RWPE2 (cell line): Measurements from ENCODE around the gene MDM4.
"Not testable (repeated sequence)": the region's sequence is repeated elsewhere in the genome, so short reads cannot be mapped to it uniquely, and the experiment has no call there.

Source experiments
- ATAC-seq: fragments of 200-7000 bp; cut with Tn5 transposase; 3 replicates; pipeline ENCODE4 v1.9.1; 2021; ENCODE audit warnings: low read depth
- DNase-seq: peaks from one replicate; pipeline ENCODE4 v3.0.0-alpha.2; 2020; ENCODE audit warnings: low spot score
- H3K27ac ChIP-seq: fragments of 450-650 bp; 2 replicates; pipeline ENCODE4 v1.5.1; 2017; ENCODE audit warnings: mild to moderate bottlenecking; ENCODE audit not compliant: poor library complexity, severe bottlenecking
- H3K27me3 ChIP-seq: fragments of 250-450 bp; sonication (Bioruptor Pico); 2 replicates; pipeline ENCODE4 v1.5.1; 2021; ENCODE audit warnings: mild to moderate bottlenecking, moderate library complexity; ENCODE audit not compliant: insufficient read depth, poor library complexity, severe bottlenecking
- H3K36me3 ChIP-seq: fragments of 250-450 bp; sonication (Bioruptor Pico); 2 replicates; pipeline ENCODE4 v1.5.1; 2020; ENCODE audit warnings: low read depth, mild to moderate bottlenecking, moderate library complexity
- H3K4me1 ChIP-seq: fragments of 250-450 bp; sonication (Bioruptor Pico); 2 replicates; pipeline ENCODE4 v1.5.1; 2021; ENCODE audit warnings: mild to moderate bottlenecking, moderate library complexity; ENCODE audit not compliant: insufficient read depth, poor library complexity, severe bottlenecking
- H3K4me3 ChIP-seq: fragments of 250-450 bp; sonication (Bioruptor Pico); 2 replicates; pipeline ENCODE4 v1.5.1; 2021; ENCODE audit warnings: mild to moderate bottlenecking, moderate library complexity; ENCODE audit not compliant: severe bottlenecking
- H3K9me3 ChIP-seq: fragments of 250-450 bp; sonication (Bioruptor Pico); 2 replicates; pipeline ENCODE4 v1.5.1; 2021; ENCODE audit warnings: mild to moderate bottlenecking, moderate library complexity; ENCODE audit not compliant: severe bottlenecking
- TF ChIP-seq, protein P1 (sequence below): fragments of 450-650 bp; IDR thresholded peaks from one replicate; pipeline ENCODE4 v1.5.1; 2017; ENCODE audit warnings: mild to moderate bottlenecking, moderate library complexity; ENCODE audit not compliant: poor library complexity, severe bottlenecking

The MDM4 gene

DNA sequence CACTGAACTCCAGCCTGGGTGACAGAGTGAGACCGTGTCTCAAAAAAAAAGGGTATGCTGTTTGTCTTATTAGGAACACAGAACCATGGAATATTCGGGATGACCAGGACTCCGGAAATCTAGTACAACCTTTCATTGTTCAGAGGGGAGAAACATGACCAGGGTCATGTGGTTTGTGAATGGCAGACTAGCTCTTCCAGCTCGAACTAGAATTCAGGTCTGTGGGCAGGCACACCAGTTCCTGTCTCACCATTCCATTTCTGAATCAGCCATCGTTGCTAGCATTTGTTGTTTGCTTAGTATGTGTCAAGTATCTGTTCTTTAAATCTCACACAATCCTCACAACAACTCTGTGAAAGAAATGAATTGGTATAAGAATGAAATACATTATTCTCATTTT, 50.9 kb downstream of the MDM4 start:
- no peak for DNase-seq
- no peaks in the 10 kb centered on the region for H3K27me3 ChIP-seq
- H3K27ac ChIP-seq, result no peak overlapping the region
- no peaks in the 10 kb centered on the region for H3K36me3 ChIP-seq
- ATAC-seq, result no peak
- no peaks in the 10 kb centered on the region for H3K4me1 ChIP-seq
- TF ChIP-seq, protein P1, sequence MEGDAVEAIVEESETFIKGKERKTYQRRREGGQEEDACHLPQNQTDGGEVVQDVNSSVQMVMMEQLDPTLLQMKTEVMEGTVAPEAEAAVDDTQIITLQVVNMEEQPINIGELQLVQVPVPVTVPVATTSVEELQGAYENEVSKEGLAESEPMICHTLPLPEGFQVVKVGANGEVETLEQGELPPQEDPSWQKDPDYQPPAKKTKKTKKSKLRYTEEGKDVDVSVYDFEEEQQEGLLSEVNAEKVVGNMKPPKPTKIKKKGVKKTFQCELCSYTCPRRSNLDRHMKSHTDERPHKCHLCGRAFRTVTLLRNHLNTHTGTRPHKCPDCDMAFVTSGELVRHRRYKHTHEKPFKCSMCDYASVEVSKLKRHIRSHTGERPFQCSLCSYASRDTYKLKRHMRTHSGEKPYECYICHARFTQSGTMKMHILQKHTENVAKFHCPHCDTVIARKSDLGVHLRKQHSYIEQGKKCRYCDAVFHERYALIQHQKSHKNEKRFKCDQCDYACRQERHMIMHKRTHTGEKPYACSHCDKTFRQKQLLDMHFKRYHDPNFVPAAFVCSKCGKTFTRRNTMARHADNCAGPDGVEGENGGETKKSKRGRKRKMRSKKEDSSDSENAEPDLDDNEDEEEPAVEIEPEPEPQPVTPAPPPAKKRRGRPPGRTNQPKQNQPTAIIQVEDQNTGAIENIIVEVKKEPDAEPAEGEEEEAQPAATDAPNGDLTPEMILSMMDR, result no peak
- H3K4me3 ChIP-seq, result no peak overlapping the region
- peaks cover 4% of the 10 kb centered on the region for H3K9me3 ChIP-seq

DNA sequence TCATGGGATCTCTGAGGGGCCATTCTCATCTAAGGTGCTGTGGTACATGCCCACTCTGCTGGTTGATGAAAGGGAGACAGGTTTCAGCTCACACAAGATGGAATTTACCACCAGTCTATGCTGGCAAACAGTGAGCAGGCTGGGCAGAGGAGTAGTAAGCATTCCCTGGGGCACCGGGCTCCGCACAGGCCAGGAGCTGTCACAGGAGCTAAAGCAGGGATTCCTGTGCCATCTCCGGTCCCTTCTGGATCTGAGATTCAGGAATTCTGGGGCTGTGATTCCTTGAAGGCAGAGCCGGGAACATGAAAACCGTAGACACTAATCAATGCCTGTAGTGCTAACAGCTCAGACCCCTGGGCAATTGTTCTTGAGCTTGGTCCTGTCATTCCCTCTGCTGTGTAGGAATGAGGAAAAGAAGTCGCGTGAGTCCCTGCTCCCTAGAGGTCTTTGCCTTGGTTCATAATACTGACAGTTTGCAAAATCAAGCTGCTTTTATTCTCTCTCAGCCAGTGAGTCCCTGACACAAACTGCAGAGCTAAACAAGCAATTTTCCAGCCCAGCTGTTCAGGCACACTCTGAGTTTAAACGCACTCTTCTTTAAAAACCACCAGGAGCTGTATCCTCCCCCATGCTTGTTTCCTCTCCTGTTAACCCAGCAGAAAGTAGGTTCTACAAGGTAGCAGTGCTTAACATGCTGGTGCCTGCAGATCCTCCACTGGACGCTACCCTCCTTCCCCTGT, 52.5 kb downstream of the MDM4 start:
- Histone ChIP-seq H3K27ac (no peak overlapping the region), H3K9me3 (peaks cover 4% of the 10 kb centered on the region), H3K4me1 (peaks cover 5% of the 10 kb centered on the region), H3K36me3 (no peaks in the 10 kb centered on the region), H3K4me3 (no peak overlapping the region), H3K27me3 (no peaks in the 10 kb centered on the region)
- TF ChIP-seq, protein P1, result no peak
- no peak for ATAC-seq
- DNase-seq, result no peak

DNA sequence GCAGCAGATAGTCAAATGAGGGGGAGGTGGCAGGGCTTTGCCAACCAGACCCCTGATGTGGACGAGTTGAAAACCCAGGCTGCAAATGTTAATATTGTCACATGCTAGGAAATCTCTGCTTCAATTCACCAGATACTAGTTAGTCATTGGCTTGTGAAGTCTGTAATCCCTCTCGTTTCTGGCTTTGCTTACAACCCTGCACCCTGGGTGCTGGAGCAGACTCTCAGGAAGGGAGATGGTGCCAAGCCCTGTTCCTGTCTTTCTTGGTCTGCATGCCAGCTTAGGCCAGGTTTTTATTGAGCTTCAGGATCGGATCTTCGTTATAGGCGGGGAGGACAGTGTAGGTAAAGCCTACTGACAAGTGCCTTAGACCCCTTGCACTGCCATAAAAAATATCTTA, 53.3 kb downstream of the MDM4 start:
- Histone ChIP-seq H3K4me3 (no peak overlapping the region), H3K9me3 (peaks cover 4% of the 10 kb centered on the region), H3K27ac (no peak overlapping the region), H3K36me3 (no peaks in the 10 kb centered on the region), H3K27me3 (no peaks in the 10 kb centered on the region), H3K4me1 (peaks cover 7% of the 10 kb centered on the region)
- ATAC-seq (no peak), DNase-seq (no peak)
- TF ChIP-seq, protein P1, result no peak

DNA sequence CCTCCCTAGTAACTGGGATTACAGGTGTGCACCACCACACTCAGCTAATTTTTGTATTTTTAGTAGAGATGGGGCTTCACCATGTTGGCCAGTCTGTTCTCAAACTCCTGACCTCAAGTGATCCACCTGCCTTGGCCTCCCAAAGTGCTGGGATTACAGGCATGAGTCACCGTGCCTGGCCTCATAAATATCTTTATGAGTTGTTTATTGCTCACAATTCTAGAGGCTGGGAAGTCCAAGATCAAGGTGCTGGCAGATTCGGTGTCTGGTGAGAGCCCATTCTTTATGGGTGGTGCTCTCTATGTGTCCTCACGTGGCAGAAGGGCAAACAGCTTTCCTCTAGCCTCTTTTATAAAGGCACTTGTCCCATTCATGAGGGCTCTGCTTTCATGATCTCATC, 53.8 kb downstream of the MDM4 start:
- H3K4me1 ChIP-seq, H3K36me3 ChIP-seq, ATAC-seq, H3K4me3 ChIP-seq, H3K27me3 ChIP-seq, DNase-seq, H3K9me3 ChIP-seq, H3K27ac ChIP-seq: not testable (repeated sequence)

DNA sequence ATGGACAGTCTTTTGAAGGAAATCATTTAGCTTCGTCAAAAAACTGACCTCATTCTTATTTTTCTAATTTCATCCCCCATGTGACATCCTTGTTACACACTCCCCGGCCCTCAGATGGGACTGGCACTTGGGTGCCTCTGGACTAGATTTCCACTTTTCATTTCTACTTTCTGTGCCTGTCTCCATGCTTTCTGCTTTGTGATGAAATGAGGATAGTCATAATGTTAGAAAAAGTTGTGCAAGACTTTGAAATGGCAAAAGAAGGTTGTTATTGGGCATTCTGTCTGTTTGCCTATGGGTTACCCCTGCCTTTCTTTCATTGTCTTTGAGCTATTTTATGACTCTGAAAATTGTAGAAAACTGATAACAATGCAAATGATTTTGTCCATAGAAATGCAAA, 54.9 kb downstream of the MDM4 start:
- Histone ChIP-seq H3K9me3 (peaks cover 4% of the 10 kb centered on the region), H3K36me3 (no peaks in the 10 kb centered on the region), H3K4me3 (no peak overlapping the region), H3K27ac (no peak overlapping the region), H3K27me3 (no peaks in the 10 kb centered on the region), H3K4me1 (peaks cover 7% of the 10 kb centered on the region)
- no peak for ATAC-seq
- TF ChIP-seq, protein P1, result no peak
- DNase-seq, result no peak
